ENCODE results near the gene SLC4A5.
"Not testable (repeated sequence)": the region's sequence is repeated elsewhere in the genome, so short reads cannot be mapped to it uniquely, and the experiment has no call there.

Gene SLC4A5

GRCh38 chr2:74364533-74365505, 21.6 kb upstream of the SLC4A5 start:
- no peak for FAIRE-seq

GRCh38 chr2:74361327-74361726, 18.1 kb upstream of the SLC4A5 start:
- FAIRE-seq, result no peak

- FAIRE-seq, result no peak
Measured at GRCh38 chr2:74357627-74358026, 14.4 kb upstream of the SLC4A5 start.

GRCh38 chr2:74349889-74350288, 6.7 kb upstream of the SLC4A5 start:
- no peak for FAIRE-seq

GRCh38 chr2:74347742-74348141, 4.5 kb upstream of the SLC4A5 start:
- no peak for FAIRE-seq

- no peak for FAIRE-seq
Measured at GRCh38 chr2:74347303-74347702, 4.1 kb upstream of the SLC4A5 start.

- no peak for FAIRE-seq
Measured at GRCh38 chr2:74345272-74345943, 2.2 kb upstream of the SLC4A5 start.

- not testable (repeated sequence) for FAIRE-seq
Measured at GRCh38 chr2:74336227-74336626, 7.0 kb downstream of the SLC4A5 start.

GRCh38 chr2:74334931-74335333, 8.3 kb downstream of the SLC4A5 start:
- FAIRE-seq, result no peak

GRCh38 chr2:74333896-74334586, 9.2 kb downstream of the SLC4A5 start:
- FAIRE-seq, result no peak

GRCh38 chr2:74333175-74333574, 10.0 kb downstream of the SLC4A5 start:
- FAIRE-seq, result peak; percentile 29

- FAIRE-seq, result no peak
Measured at GRCh38 chr2:74332550-74333174, 10.6 kb downstream of the SLC4A5 start.

GRCh38 chr2:74328573-74328972, 14.6 kb downstream of the SLC4A5 start:
- no peak for FAIRE-seq

- no peak for FAIRE-seq
Measured at GRCh38 chr2:74328074-74328473, 15.1 kb downstream of the SLC4A5 start.

- FAIRE-seq, result no peak
Measured at GRCh38 chr2:74327627-74328026, 15.6 kb downstream of the SLC4A5 start.

- FAIRE-seq, result no peak
Measured at GRCh38 chr2:74327199-74327598, 16.0 kb downstream of the SLC4A5 start.

GRCh38 chr2:74325815-74326214, 17.4 kb downstream of the SLC4A5 start:
- FAIRE-seq, result no peak

- no peak for FAIRE-seq
Measured at GRCh38 chr2:74321737-74322136, 21.5 kb downstream of the SLC4A5 start.

GRCh38 chr2:74317701-74318100, 25.5 kb downstream of the SLC4A5 start:
- FAIRE-seq, result no peak

- FAIRE-seq, result no peak
Measured at GRCh38 chr2:74316627-74317295, 26.5 kb downstream of the SLC4A5 start.

- no peak for FAIRE-seq
Measured at GRCh38 chr2:74314107-74314506, 29.1 kb downstream of the SLC4A5 start.

- FAIRE-seq, result no peak
Measured at GRCh38 chr2:74313497-74313896, 29.7 kb downstream of the SLC4A5 start.
